IPS-NIHi11 (cell line): ENCODE results near the gene SCGB1C1.
"Not testable (repeated sequence)": the region's sequence is repeated elsewhere in the genome, so short reads cannot be mapped to it uniquely, and the experiment has no call there.

ENCODE experiments used
- DNase-seq: peaks from one replicate; pipeline ENCODE4 v3.0.0; 2012; ENCODE audit warnings: mixed read lengths, low spot score

The SCGB1C1 gene

GRCh38 chr11:192674-193128 is at the start of gene SCGB1C1:
Gene SCGB1C1 (plus strand): TSS chr11:193078. CDS start chr11:193100, 22 bp downstream.
- DNase-seq, result not testable (repeated sequence)

DNA sequence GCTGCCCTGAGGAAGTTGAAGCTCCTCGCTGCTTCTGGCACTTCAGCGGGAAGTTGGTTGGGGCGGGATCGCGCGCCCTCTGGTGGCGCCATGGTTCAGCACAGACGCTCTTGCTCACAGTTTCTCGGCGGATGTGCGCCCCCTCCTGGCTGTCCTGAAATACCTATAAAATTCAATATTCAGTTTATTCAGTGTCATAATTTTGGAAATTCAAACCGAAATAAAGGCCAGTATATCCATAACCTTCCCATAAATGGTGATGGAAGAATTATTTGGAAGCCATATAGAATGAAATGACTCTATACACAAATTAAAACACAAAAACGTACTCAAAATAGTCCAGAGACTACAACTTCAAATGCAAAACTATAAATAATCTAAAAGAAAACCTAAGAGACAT is 12.6 kb upstream of the SCGB1C1 start:
- DNase-seq, result not testable (repeated sequence)

- not testable (repeated sequence) for DNase-seq
These were observed 3.6 kb upstream of the SCGB1C1 start for GRCh38 chr11:189200-189783.

DNA sequence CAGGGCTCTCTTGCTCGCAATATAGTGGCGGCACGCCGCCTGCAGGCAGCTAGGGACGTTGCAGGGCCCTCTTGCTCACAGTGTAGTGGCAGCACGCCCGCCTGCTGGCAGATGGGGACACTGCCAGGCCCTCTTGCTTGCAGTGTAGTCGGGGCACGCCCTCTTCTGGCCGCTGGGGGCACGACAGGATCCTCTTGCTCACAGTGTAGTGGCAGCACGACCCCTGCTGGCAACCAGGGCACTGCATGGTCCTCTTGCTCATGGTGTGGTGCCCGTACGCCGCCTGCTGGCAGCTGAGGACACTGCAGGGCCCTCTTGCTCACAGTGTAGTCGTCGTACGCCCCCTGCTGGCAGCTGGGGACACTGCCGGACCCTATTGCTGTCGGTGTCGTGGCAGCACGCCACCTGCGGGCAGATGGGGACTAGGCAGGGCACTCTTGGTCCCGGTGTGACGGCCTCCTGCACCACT is 3.0 kb upstream of the SCGB1C1 start:
- not testable (repeated sequence) for DNase-seq

DNA sequence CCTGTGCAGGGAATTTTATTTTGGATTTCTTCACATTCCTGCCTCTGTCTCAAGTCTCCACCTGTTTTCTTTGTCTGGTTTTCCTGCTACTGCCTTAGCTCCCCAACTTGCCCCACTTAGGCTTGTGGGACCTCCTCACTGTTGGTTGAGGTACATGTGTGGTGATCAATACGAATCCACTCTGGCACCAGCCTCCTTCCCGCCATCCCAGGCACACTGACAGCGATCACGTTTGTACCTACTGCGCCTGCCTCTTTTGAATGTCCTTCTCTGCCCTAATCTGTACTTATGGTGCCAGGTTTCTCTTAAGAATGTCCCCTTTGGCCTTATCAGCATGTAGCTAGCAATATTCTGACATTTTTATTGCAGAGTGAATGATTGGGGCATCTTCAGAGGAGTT is 2.3 kb upstream of the SCGB1C1 start:
- DNase-seq, result not testable (repeated sequence)

DNA sequence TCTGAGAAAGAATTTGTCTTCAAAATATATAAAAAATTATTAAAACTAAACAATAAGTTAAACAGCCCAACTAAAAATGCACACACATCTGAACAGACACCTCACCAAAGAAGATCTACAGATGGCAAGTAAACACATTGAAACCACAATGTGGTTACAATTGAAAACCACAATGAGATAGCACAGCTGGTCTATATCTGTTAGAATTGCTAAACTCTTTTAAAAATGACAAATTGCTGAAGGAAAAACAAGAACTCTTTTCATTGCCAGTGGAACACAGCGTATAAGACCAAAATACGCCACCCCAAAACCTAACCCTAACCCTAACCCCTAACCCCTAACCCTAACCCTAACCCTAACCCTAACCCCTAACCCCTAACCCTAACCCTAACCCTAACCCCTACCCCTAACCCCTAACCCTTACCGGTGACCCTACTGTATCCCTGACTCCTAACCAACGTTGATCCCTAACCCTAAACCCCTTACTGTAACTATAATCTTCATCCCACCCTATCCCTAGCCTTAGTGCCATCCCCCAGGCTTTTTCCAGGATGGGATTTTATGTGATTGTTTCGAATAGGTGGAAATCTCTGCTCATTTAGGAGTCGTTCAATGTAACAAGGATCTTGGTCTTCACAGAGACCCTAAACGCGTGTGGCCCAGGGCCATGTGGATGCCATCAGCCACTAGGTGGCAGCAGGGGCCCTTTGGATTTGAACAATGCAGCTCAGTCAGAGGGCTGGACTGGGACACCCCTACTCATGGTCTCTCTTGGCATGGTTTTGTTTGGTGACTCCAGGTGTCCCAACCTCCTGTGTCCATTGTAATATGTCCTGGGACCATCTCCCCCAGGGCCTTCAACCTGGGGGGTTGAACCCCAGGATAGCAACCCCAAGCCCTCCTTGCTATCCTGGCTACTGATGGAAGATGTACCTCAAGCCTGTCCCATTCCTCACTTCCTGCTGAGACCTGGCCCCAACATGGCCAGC is 1.1 kb upstream of the SCGB1C1 start:
- DNase-seq, result not testable (repeated sequence)

GRCh38 chr11:193481-193880 is 603 bp downstream of the SCGB1C1 start:
- DNase-seq, result not testable (repeated sequence)

- DNase-seq, result no peak
These were observed 4.2 kb downstream of the SCGB1C1 start for GRCh38 chr11:196786-197731.

- DNase-seq, result no peak
These were observed 4.9 kb downstream of the SCGB1C1 start for GRCh38 chr11:197741-198235.

DNA sequence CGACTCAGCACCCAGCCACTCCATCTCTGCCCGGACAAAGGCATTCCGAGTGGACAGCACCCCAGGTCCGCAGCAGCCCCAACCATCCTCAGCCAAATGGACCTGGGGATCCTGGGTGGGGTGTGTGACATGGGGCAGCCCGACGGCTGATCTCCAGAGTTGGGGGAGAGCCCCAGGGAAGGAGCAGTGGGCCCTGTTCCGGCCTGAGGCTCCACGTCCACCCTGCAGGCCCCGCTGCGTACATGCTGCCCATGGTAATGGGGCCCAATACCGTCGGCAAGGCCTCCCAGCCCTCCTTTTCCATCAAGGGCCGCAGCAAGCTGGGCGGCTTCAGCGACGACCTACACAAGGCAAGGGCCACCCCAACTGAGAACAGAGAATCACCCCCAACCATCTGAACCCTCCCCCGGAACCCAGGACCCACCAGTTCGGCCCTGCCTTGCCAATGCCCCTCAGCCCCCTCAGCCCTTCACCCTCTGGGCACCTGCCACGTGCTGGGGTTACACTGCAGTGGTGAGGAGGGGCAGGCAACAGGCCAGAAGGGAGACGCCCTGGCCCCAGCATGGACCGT is 5.4 kb downstream of the SCGB1C1 start:
- no peak for DNase-seq

GRCh38 chr11:199004-199581 is 6.2 kb downstream of the SCGB1C1 start:
- DNase-seq, result no peak

DNA sequence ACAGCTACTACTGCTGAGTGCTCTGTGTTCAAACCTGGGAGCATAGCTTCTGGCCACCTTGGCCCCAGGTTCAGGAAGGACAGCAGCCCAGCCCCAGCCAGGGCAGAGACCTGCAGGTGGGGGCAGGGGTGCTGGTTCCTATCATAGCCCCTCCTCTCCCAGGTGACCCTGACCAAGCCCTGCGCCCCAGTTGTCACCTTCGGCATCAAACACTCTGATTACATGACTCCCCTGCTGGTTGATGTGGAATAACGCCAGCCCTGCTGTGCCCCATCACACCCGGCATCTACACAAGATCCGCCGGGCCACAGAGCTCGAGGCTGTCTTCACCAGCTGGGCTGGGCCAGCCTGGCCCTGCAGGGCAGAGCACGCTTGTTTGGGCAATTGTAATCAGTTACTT is 6.9 kb downstream of the SCGB1C1 start:
- peak; percentile 30 for DNase-seq

DNA sequence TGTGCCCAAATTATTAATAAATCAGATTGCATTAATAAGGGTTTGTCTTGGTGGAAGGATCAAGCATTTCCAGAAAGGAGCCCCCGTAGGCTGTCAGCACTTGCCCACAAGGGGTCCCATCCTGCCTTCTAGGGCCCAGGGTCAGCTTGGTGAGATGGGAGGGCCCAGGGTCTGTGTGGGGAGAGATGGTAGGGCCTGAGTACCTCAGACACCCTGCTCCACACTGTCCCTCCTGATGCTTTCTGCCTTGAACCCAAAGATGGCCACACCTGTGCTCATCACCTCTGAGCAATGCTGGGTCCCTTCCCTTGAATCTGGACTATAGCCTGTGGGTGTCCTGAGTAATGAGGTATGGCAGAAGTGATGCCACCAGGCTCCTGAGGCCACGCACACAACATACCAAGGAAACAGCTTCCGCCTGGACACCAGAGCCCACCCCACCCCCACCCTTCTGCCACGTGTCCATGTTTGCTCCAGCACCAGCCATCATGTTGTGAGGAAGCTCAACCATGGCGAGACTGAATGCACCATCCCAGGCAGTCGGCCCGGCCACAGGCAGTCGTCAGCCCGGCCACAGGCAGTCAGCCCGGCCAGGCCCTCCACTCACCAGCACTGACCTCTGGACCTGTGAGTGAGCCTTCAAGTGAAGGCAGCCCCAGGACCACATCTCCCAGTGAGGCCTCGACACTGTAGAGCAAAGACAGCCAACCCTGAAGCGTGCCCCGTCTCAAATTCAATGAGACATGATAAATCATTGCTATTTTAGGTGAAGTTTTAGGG is 7.5 kb downstream of the SCGB1C1 start:
- no peak for DNase-seq

DNA sequence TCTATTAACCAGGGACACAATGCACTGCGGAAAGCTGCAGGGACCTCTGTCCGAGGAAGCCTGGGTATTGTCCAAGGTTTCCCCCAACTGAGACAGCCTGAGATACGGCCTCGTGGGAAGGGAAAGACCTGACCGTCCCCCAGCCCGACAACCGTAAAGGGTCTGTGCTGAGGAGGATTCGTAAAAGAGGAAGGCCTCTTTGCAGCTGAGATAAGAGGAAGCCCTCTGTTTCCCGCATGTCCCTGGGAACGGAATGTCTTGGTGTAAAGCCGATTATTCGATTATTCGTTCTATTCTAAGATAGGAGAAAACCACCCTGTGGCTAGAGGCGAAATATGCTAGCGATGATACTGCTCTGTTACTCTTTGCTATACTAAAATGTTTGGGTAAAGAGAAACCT is 9.1 kb downstream of the SCGB1C1 start:
- DNase-seq, result no peak

DNA sequence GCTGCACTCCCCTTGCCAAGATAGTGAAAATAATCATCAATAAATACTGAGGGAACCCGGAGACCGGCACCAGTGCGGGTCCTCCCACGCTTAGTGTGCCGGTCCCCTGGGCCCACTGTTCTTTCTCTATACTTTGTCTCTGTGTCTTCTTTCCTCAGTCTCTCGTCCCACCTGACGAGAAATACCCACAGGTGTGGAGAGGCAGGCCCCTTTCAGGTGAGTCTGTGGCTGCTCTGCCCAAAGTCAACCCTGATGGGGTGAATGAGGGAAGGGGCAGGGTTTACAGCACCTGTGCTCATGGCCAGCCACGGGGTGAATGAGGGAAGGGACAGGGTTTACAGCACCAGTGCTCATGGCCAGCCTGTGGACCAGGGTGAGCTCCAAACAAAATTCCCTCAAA is 9.6 kb downstream of the SCGB1C1 start:
- DNase-seq, result no peak

DNA sequence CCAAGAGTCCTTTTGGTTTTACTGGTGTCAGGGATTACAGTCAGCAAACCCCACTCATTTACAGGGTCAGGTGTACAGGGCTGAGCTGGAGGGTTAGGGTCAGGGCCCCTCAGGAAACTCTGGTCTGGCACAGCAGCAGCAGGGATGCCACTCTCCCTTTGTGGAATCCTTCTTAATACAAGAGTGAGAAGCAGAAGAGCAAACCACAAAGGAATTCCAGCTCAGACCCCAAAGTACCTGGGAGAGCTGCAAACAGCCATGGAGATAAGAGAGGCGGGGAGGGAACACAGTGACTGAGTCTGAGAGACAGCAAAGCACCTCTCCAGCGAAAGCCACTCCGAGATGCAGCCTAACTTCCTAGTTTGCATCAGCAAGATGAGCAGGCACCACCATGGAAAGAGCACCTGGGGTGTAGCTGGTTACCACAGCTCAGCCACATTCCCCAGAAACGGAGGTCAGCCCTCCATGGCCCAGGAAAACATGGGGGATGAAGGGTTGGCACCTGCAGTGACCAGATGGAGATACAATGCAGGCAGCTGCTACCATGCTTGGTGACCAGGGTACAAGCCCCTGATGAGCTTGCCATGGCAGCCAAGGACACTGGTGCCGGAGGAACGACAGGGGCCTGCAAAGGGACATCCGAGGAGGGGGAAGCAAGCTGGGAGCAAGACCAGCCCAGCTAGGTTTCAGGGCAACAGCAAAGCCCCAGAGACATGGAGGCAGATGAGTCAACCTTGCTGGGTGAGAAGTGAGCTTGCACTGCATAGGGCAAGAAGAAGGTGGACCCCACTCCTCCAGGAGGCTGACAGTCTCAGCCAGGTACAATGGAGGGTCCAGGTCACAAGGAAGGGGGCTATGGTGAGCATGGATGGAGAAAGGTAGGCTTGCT is 10.4 kb downstream of the SCGB1C1 start:
- no peak for DNase-seq

- no peak for DNase-seq
These were observed 11.2 kb downstream of the SCGB1C1 start for GRCh38 chr11:203945-204586.

GRCh38 chr11:204587-205109 is 11.8 kb downstream of the SCGB1C1 start:
- no peak for DNase-seq
